ENCODE data around the gene LIPM.

Gene LIPM

GRCh38 chr10:88802523-88803285, at the start of gene LIPM:
Gene LIPM (plus strand): TSS chr10:88802730. CDS start chr10:88802897, 167 bp downstream.
- DNase-seq (ENCODE audit: extremely low spot score, insufficient read length, low read depth) (no peak), FAIRE-seq (no peak)

DNA sequence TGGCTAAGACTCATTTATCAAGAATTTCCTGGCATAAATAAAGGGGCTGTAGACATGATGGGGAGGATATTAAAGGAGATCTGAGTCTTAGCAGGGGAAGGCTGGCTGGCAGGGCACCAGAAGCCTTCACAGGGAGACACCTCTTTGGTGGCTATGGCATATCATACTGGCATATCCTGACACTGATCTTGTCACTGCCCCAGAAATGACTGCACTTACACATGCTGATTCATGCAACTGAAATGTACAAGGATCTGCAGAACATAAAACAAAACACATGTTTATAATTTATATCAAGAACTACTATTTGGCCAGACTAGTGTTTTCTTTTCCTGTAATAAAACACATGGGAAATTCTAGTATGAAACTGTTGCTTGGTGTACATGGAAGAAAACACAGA, 48.2 kb upstream of the LIPM start:
- no peak for DNase-seq (ENCODE audit: extremely low spot score, insufficient read length, low read depth)
- no peak for FAIRE-seq

DNA sequence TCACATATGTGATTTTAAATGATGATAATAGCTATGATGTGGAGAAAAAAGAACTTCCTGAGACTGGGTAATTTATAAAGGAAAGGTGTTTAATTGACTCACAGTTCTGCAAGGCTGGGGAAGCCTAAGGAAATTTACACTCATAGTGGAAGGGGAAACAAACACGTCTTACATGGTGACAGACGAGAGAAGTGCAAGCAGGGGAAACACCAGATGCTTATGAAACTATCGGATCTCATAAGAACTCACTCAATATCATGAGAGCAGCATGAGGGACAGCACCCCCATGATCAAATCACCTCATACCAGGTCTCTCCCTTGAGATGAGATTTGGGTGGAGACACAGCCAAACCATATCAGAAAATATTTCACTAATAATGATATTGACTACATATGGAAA, 46.8 kb upstream of the LIPM start:
- FAIRE-seq (peak; percentile 74), DNase-seq (ENCODE audit: extremely low spot score, insufficient read length, low read depth) (no peak)

DNA sequence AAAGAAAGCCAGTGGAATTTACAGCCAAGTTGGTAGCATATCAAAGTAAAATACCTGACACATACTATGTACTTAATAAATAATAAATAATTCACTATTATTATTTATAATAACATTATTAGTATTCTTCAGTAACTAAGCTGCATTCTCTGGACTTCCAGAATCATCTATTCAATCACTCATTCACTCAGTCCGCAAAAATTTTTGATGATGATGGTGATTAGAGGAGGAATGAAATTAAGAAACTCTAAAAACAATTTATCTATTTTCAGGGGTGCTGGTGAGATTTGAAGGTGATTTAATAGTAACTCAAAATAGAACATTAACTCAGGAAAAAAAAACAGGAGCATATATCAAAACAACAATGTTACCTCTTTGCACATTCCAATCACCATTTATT, 45.9 kb upstream of the LIPM start:
- DNase-seq (ENCODE audit: extremely low spot score, insufficient read length, low read depth) (no peak), FAIRE-seq (no peak)

- FAIRE-seq, result peak; percentile 67
Observed at GRCh38 chr10:88759366-88760101, 43.0 kb upstream of the LIPM start, which contains the start of gene LIPN. Gene LIPN (plus strand): TSS chr10:88760020. CDS start chr10:88761406, 1,386 bp downstream.

DNA sequence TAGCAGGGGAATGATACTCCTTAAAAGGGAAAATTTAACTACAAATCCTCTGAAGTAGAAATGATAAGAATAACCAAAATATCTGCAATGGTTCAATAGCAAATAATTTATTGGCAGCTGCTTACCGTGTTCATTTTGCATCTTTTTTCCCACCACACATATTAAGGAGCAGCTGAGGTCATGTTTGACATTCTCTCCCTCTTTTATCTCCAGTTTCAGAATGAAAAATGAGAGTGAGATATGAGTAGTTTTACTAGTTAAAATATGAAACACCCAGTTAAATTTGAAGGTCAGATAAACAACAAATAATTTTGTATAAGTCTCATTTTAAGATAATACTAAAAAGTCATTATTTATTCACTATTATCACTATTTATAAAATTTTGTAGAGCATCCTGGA, 39.6 kb upstream of the LIPM start:
- no peak for DNase-seq (ENCODE audit: extremely low spot score, insufficient read length, low read depth)
- no peak for FAIRE-seq

More at GRCh38 chr10:88759366-88760101, 43.0 kb upstream of the LIPM start, which contains the start of gene LIPN:
- no peak for DNase-seq (ENCODE audit: extremely low spot score, insufficient read length, low read depth)

DNA sequence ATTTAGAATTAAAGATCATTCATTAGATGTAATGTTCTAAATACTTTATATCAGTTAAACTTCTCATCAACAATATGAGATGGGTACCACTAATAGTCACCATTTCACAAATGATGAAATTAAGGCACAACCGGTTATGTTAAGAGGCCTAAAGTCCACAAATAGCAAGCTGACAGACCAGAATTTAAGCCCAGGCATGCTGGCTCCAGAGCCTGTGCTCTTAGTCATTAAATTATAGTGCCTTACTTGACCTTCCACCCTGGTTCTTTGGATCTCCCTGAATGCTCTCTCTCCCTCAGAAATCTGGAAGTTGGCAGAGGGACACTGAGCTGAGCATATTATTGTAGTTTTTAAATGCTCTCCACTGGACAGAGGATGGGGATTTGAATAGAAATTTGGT, 39.1 kb upstream of the LIPM start:
- no peak for FAIRE-seq
- no peak for DNase-seq (ENCODE audit: extremely low spot score, insufficient read length, low read depth)

- FAIRE-seq, result peak; percentile 70
- DNase-seq (ENCODE audit: extremely low spot score, insufficient read length, low read depth), result no peak
Observed at GRCh38 chr10:88764110-88764509, 38.4 kb upstream of the LIPM start.

- FAIRE-seq, result no peak
- DNase-seq (ENCODE audit: extremely low spot score, insufficient read length, low read depth), result no peak
Observed at GRCh38 chr10:88765816-88766215, 36.7 kb upstream of the LIPM start.

DNA sequence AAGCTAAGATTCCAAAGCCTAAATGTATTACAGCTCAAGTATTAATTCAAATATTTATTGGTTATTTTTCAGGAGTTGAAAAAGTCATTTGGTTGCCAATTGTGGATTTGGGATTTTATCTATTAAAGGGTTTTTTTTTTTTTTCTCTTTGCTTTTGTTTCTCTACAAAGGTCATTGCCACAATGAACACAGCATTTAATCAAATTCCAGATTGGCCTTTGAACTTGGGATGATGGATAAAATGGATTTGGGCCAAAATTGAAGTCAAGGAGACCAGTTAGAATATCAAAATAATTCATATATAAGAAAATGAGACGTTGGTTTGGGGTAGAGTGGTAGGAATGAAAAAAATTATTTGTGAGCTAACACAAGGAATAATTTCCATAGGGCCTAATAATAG, 33.1 kb upstream of the LIPM start:
- FAIRE-seq, result no peak
- DNase-seq (ENCODE audit: extremely low spot score, insufficient read length, low read depth), result no peak

DNA sequence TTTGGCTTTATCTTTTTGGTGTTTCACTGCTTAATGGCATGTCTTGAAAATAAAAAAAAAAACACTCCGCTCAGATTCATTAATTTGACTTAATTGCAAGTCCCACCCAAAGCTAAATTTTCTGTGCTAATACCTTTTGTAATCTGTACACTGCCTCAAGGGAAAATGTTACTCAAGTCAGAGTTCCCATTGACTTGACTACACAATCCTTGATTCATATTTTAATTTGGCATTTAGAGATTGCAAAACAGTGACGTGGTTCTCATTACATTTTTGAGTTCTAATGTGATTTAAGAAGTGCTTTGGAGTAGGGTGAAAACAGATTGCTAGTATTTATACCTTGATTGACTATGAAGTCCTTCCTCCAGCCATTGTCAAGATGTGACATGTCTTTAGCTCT, 21.3 kb upstream of the LIPM start:
- no peak for FAIRE-seq

DNA sequence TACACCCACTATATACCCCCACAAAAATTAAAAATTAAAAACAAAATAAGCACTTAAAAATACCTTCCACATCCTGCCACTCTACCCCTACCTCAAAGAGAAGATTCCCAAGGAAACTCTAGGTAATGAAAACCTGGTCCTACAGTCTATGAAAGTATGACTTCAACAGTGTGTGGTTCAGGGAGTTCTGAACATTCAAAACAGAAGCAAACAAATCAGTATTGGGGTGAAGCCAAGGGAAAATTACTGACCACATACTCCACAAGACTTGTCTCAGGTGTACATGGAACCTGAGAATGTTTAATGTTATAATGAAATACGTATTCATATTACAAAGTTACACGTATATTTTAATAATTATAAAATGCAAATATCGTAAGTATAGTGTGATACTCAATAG, 20.3 kb upstream of the LIPM start:
- DNase-seq (ENCODE audit: extremely low spot score, insufficient read length, low read depth) (no peak), FAIRE-seq (peak; percentile 39)

More for the DNA sequence above, 21.3 kb upstream of the LIPM start:
- DNase-seq (ENCODE audit: extremely low spot score, insufficient read length, low read depth), result no peak

- DNase-seq (ENCODE audit: extremely low spot score, insufficient read length, low read depth), result no peak
- FAIRE-seq, result peak; percentile 72
Observed at GRCh38 chr10:88783724-88784123, 18.8 kb upstream of the LIPM start.

- DNase-seq (ENCODE audit: extremely low spot score, insufficient read length, low read depth), result no peak
- no peak for FAIRE-seq
Observed at GRCh38 chr10:88786032-88786770, 16.3 kb upstream of the LIPM start.

DNA sequence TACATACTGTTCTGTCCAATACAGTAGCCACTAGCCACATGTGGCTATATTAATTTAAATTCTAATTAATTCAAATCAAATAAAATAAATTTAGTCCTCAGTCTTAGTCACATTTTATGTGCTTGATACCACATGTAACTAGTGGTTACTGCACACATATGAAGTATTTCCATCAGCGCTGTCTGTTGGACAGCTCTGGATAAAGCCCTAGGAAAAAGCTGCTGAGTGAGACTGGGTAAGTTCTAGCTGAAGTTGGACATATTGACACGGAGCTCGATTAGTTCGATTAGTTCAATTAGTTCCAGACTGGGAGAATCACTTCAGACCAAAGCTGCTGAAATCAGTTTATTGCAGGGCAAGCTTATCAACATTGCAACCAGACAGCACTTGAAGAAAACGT, 15.1 kb upstream of the LIPM start:
- DNase-seq (ENCODE audit: extremely low spot score, insufficient read length, low read depth) (no peak), FAIRE-seq (no peak)

DNA sequence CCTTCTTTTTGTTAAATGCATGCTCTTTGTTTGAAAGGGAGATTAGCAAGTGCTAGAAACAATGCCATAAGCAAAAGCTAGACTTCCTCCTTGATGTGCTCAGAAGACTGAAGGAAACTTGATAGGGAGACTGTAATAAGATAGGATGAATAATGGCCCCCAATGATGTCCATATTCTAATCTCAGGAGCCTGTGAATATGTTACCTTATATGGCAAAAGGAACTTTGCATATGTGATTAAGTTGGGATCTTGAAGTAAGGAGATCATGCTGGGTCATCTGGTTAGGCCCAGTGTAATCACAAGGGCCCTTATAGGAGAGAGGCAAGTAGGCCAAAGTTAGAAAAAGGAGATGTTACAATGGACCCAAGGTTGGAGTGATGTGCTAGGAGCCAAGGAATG, 13.6 kb upstream of the LIPM start:
- DNase-seq (ENCODE audit: extremely low spot score, insufficient read length, low read depth), result no peak
- no peak for FAIRE-seq

- peak; percentile 67 for FAIRE-seq
- no peak for DNase-seq (ENCODE audit: extremely low spot score, insufficient read length, low read depth)
Observed at GRCh38 chr10:88791924-88792323, 10.6 kb upstream of the LIPM start.

- peak; percentile 50 for FAIRE-seq
- no peak for DNase-seq (ENCODE audit: extremely low spot score, insufficient read length, low read depth)
Observed at GRCh38 chr10:88792661-88793060, 9.9 kb upstream of the LIPM start.

- DNase-seq (ENCODE audit: extremely low spot score, insufficient read length, low read depth) (no peak), FAIRE-seq (peak; percentile 18)
Observed at GRCh38 chr10:88793712-88794299, 8.7 kb upstream of the LIPM start.

GRCh38 chr10:88794731-88795130, 7.8 kb upstream of the LIPM start:
- no peak for DNase-seq (ENCODE audit: extremely low spot score, insufficient read length, low read depth)
- no peak for FAIRE-seq

Data from GM18507 (cell line).